HCT116 (cell line): ENCODE measurements around the gene NRXN2.

Experiments used
- POLR2A ChIP-seq: IDR thresholded peaks from 2 replicates; pipeline ENCODE4 v1.7.0; 2011; ENCODE audit warnings: borderline replicate concordance; ENCODE audit not compliant: insufficient read depth, insufficient read length; ENCODE audit errors: extremely low read depth
- TF ChIP-seq, protein P1 (sequence below): IDR thresholded peaks from 2 replicates; pipeline ENCODE4 v1.6.1; 2012; ENCODE audit warnings: low read depth

DNA sequence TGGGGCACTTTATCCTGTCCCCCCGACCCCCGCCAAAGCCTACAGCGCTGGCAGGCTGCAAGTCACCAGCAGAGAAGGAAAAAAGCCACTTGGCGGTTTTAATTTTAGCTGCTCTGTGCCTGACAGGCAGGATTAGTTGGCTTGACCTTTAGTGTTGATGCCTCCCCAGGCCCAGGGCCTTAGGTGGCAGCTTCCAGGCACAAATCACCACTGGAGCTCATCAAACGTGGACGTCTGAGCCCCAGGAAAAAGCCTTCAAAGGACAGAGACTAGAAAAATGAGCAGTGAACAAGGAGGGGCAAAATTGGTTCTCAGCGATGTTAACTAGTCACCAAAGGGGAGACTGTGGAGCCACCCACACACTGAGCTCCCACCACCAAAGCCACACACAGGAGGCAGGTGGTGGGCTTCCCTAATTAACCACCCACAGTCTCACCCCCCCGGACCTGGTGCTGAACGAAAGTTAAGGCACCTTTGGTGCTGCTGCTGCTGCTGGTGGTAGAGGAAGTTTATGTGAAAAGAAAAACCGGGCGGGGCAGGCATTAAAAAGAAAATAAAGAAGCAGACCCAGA lies 41.1 kb upstream of the NRXN2 start:
- TF ChIP-seq, protein P1, sequence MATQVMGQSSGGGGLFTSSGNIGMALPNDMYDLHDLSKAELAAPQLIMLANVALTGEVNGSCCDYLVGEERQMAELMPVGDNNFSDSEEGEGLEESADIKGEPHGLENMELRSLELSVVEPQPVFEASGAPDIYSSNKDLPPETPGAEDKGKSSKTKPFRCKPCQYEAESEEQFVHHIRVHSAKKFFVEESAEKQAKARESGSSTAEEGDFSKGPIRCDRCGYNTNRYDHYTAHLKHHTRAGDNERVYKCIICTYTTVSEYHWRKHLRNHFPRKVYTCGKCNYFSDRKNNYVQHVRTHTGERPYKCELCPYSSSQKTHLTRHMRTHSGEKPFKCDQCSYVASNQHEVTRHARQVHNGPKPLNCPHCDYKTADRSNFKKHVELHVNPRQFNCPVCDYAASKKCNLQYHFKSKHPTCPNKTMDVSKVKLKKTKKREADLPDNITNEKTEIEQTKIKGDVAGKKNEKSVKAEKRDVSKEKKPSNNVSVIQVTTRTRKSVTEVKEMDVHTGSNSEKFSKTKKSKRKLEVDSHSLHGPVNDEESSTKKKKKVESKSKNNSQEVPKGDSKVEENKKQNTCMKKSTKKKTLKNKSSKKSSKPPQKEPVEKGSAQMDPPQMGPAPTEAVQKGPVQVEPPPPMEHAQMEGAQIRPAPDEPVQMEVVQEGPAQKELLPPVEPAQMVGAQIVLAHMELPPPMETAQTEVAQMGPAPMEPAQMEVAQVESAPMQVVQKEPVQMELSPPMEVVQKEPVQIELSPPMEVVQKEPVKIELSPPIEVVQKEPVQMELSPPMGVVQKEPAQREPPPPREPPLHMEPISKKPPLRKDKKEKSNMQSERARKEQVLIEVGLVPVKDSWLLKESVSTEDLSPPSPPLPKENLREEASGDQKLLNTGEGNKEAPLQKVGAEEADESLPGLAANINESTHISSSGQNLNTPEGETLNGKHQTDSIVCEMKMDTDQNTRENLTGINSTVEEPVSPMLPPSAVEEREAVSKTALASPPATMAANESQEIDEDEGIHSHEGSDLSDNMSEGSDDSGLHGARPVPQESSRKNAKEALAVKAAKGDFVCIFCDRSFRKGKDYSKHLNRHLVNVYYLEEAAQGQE = no peak
- no peak for TF ChIP-seq POLR2A
